Sigmoid colon (tissue), 4 donors: ENCODE results near the gene PCLO.

ENCODE experiments used
- CTCF ChIP-seq, 4 experiments: fragments of 450-650 bp in 3 of 4; fragments of 200-600 bp in 1 of 4; IDR thresholded peaks; one replicate each; pipeline ENCODE4 v1.5.1; 2016 to 2019; ENCODE audit warnings: antibody characterized with exemption in 4 of 4, mild to moderate bottlenecking in 3 of 4, moderate library complexity in 2 of 4
- EP300 ChIP-seq, 4 donors: sonication (generic); formaldehyde crosslinking; IDR thresholded peaks; one replicate each; pipeline ENCODE4 v1.6.1; 2017; ENCODE audit warnings: antibody characterized with exemption in 4 of 4
- POLR2A ChIP-seq, 2 donors: fragments of 450-650 bp; IDR thresholded peaks; one replicate each; pipeline ENCODE4 v1.6.1; 2016; ENCODE audit warnings: antibody characterized with exemption in 2 of 2, mild to moderate bottlenecking in 2 of 2, moderate library complexity in 2 of 2
- POLR2AphosphoS5 ChIP-seq, 4 donors: sonication (generic); formaldehyde crosslinking; IDR thresholded peaks; one replicate each; pipeline ENCODE4 v1.6.1; 2017; ENCODE audit warnings: antibody characterized with exemption in 4 of 4

GRCh38 chr7:82736633-82737032 lies 426.1 kb downstream of the PCLO start:
- TF ChIP-seq POLR2AphosphoS5 (IDR thresholded peaks at IDR 0.05) (no peak), CTCF (IDR thresholded peaks at IDR 0.05) (no peak), EP300 (IDR thresholded peaks at IDR 0.05) (no peak), POLR2A (IDR thresholded peaks at IDR 0.05) (no peak)
